B cell (primary cell): ENCODE results near the gene HTATIP2. TPM values are rescaled to one million over a fixed set of nuclear protein-coding genes. Genes with fewer than 3 reads are reported as not detected.

Source experiments
- ATAC-seq: fragments of 200-7000 bp; cut with Tn5 transposase; one replicate; pipeline ENCODE4 v1.10.0; 2021; ENCODE audit warnings: low read depth, mild to moderate bottlenecking, moderate number of reproducible peaks, moderate library complexity
- CTCF ChIA-PET: fragments of 350-600 bp; sonication (Branson Sonifier 250); formaldehyde crosslinking; loops from one replicate; lab custom pipeline; 2021; ENCODE audit warnings: antibody characterized with exemption, inconsistent platforms; lab: Charles Lee
- POLR2A ChIA-PET: fragments of 350-600 bp; sonication (Branson Sonifier 250); formaldehyde crosslinking; loops from one replicate; lab custom pipeline; 2021; ENCODE audit warnings: antibody characterized with exemption; lab: Charles Lee
- DNase-seq: peaks from one replicate; pipeline ENCODE4 v3.0.0; 2013
- H2AFZ ChIP-seq: 2 replicates; pipeline ENCODE4 v1.6.1; 2012; ENCODE audit warnings: mild to moderate bottlenecking, low read depth, low read length; ENCODE audit not compliant: insufficient read depth, poor library complexity, severe bottlenecking
- H3K27ac ChIP-seq, 2 donors: 1 replicate in 1 of 2; 2 replicates in 1 of 2; pipeline ENCODE4 v1.5.1; 2012 to 2013; ENCODE audit warnings: low read length in 2 of 2, mild to moderate bottlenecking in 2 of 2, moderate library complexity in 1 of 2
- H3K27me3 ChIP-seq, 4 experiments: fragments of 200-600 bp in 1 of 4; sonication (generic) in 1 of 4; replicated peaks in 1 of 4; 1 replicate in 2 of 4; 2 replicates in 2 of 4; pipeline versions ENCODE4 v1.6.1 to v1.7.0; 2013 to 2016; ENCODE audit warnings: low read length in 3 of 4, mild to moderate bottlenecking in 2 of 4, mixed read lengths in 1 of 4, moderate library complexity in 1 of 4; ENCODE audit not compliant: insufficient read depth in 4 of 4, control insufficient read depth in 3 of 4; ENCODE audit errors: control extremely low read depth in 1 of 4
- H3K36me3 ChIP-seq, 2 experiments: replicated peaks in 1 of 2; 1 replicate in 1 of 2; 2 replicates in 1 of 2; pipeline versions ENCODE4 v1.6.1 to v1.7.1; 2013; ENCODE audit warnings: low read length in 1 of 2; ENCODE audit not compliant: insufficient read depth in 2 of 2, control insufficient read depth in 1 of 2; ENCODE audit errors: control extremely low read depth in 1 of 2, extremely low read depth in 1 of 2
- H3K4me1 ChIP-seq, 2 donors: fragments of 200-600 bp in 1 of 2; sonication (generic) in 1 of 2; 1 replicate in 1 of 2; 2 replicates in 1 of 2; pipeline versions ENCODE4 v1.5.1 to v1.6.1; 2013 to 2017; ENCODE audit warnings: low read length in 2 of 2; ENCODE audit not compliant: control insufficient read depth in 2 of 2, insufficient read depth in 2 of 2
- H3K4me2 ChIP-seq: replicated peaks from 2 replicates; pipeline ENCODE3; 2012; ENCODE audit warnings: mild to moderate bottlenecking, low read depth, low read length; ENCODE audit not compliant: poor library complexity, severe bottlenecking
- H3K4me3 ChIP-seq, 5 experiments: fragments of 200-600 bp in 1 of 5; sonication (generic) in 1 of 5; 1 replicate in 3 of 5; 2 replicates in 2 of 5; pipeline versions ENCODE4 v1.5.1 to v1.7.0; 2011 to 2016; ENCODE audit warnings: low read length in 4 of 5, mild to moderate bottlenecking in 4 of 5, low read depth in 2 of 5, control low read depth in 1 of 5, moderate library complexity in 1 of 5; ENCODE audit not compliant: insufficient read depth in 1 of 5; ENCODE audit errors: control extremely low read depth in 1 of 5, extremely low read depth in 1 of 5
- H3K79me2 ChIP-seq: fragments of 200-600 bp; sonication (generic); one replicate; pipeline ENCODE4 v1.6.0; 2016; ENCODE audit warnings: low read length; ENCODE audit not compliant: control insufficient read depth, insufficient read depth
- H3K9ac ChIP-seq: fragments of 200-600 bp; sonication (generic); 2 replicates; pipeline ENCODE4 v1.6.1; 2017; ENCODE audit warnings: mild to moderate bottlenecking, low read length, moderate library complexity
- H3K9me3 ChIP-seq, 3 donors: one replicate each; pipeline versions ENCODE4 v1.6.1 to v1.7.1; 2013; ENCODE audit warnings: low read length in 2 of 3; ENCODE audit not compliant: control insufficient read depth in 2 of 3, insufficient read depth in 1 of 3; ENCODE audit errors: control extremely low read depth in 1 of 3
- H4K20me1 ChIP-seq: 2 replicates; pipeline ENCODE4 v1.6.0; 2012; ENCODE audit warnings: mild to moderate bottlenecking, low read length; ENCODE audit not compliant: insufficient read depth, control insufficient read depth, poor library complexity, severe bottlenecking
- H3K27ac Mint-ChIP-seq: one replicate; pipeline ENCODE4 v1.8.0; 2021; ENCODE audit warnings: mixed read lengths
- H3K27me3 Mint-ChIP-seq: one replicate; pipeline ENCODE4 v1.8.0; 2021; ENCODE audit warnings: mixed read lengths
- H3K4me1 Mint-ChIP-seq: one replicate; pipeline ENCODE4 v1.8.0; 2021; ENCODE audit warnings: mixed read lengths
- H3K4me3 Mint-ChIP-seq: one replicate; pipeline ENCODE4 v1.8.0; 2021; ENCODE audit warnings: mixed read lengths
- H3K9me3 Mint-ChIP-seq: one replicate; pipeline ENCODE4 v1.8.0; 2022; ENCODE audit warnings: mixed read lengths; ENCODE audit not compliant: insufficient read depth
- CTCF ChIP-seq: fragments of 200-600 bp; IDR thresholded peaks from one replicate; pipeline ENCODE4 v1.8.0; 2022; ENCODE audit warnings: antibody characterized with exemption, mild to moderate bottlenecking
- EZH2 ChIP-seq: IDR thresholded peaks from 2 replicates; pipeline ENCODE4 v1.6.1; 2012; ENCODE audit warnings: borderline replicate concordance, low read depth, mild to moderate bottlenecking, moderate library complexity, low read length; ENCODE audit not compliant: insufficient read depth, poor library complexity, severe bottlenecking
- WGBS: methylation state at CpG from one replicate; pipeline ENCODE4 v1.1.5; 2013; ENCODE audit warnings: missing lambda C conversion rate; ENCODE audit not compliant: insufficient coverage; 5-methylcytosine and 5-hydroxymethylcytosine counted together
- intact Hi-C: fragments of 100-400 bp; cut with micrococcal nuclease; formaldehyde crosslinking; loops from one replicate; pipeline ENCODE4 v1.10.0; 2022
- polyA plus RNA-seq: library from polyadenylated mRNA; depleted of rRNA; stranded (reverse); fragments of >200 nt; gene quantifications from 2 replicates; pipeline ENCODE4 v1.2.3, GENCODE V29; 2012
- total RNA-seq, 2 donors: library from RNA; stranded (reverse); fragments of 120-200 nt in 1 of 2; gene quantifications; 1 replicate in 1 of 2; 2 replicates in 1 of 2; pipeline versions ENCODE4 v1.2.3 to v1.2.4, GENCODE V29; 2013 to 2022

The HTATIP2 gene
- total and polyA plus RNA-seq, 2 donors (not counting 1 experiment from before 2014, with no cell fraction given) = 18.2 to 31.2 TPM

GRCh38 chr11:20342347-20343141 is 21.0 kb upstream of the HTATIP2 start:
- Histone ChIP-seq H3K4me3 (no peak overlapping the region), H2AFZ (no peak overlapping the region), H3K27me3 (peaks cover 0 to 24% (median 12%) of the 10 kb centered on the region in 4 experiments), H4K20me1 (no peaks in the 10 kb centered on the region), H3K36me3 (no peaks in the 10 kb centered on the region), H3K9me3 (no peaks in the 10 kb centered on the region), H3K27ac (no peak overlapping the region), H3K79me2 (no peaks in the 10 kb centered on the region), H3K4me1 (no peaks in the 10 kb centered on the region), H3K4me2 (no peak overlapping the region), H3K9ac (no peak overlapping the region)
- peaks cover 12% of the 10 kb centered on the region for H3K4me1 Mint-ChIP-seq
- POLR2A ChIA-PET = no interaction called here
- ATAC-seq = no peak
- TF ChIP-seq EZH2 = no peak
- TF ChIP-seq CTCF = no peak
- H3K4me3 Mint-ChIP-seq = no peak overlapping the region
- intact Hi-C loops = no loop called here
- no peak overlapping the region for H3K27ac Mint-ChIP-seq
- no peak for DNase-seq
- WGBS = 49% methylated on average over 23 of the region's 26 CpGs
- H3K27me3 Mint-ChIP-seq = peaks cover 74% of the 10 kb centered on the region
- CTCF ChIA-PET = no interaction called here
- no peaks in the 10 kb centered on the region for H3K9me3 Mint-ChIP-seq

GRCh38 chr11:20351136-20351535 is 12.4 kb upstream of the HTATIP2 start:
- ChIA-PET POLR2A (no interaction called here), CTCF (interaction anchor here (6.7 kb wide), 1 partner anchor 223 kb away, joined by 63 read pairs; no protein-coding TSS in a partner anchor)
- Histone ChIP-seq H3K9ac (no peak overlapping the region), H4K20me1 (no peaks in the 10 kb centered on the region), H3K27me3 (peaks cover 0 to 8% (median 4%) of the 10 kb centered on the region in 4 experiments), H3K4me2 (no peak overlapping the region), H3K36me3 (no peaks in the 10 kb centered on the region), H3K4me1 (no peaks in the 10 kb centered on the region), H2AFZ (no peak overlapping the region), H3K27ac (no peak overlapping the region), H3K9me3 (no peaks in the 10 kb centered on the region), H3K79me2 (no peaks in the 10 kb centered on the region), H3K4me3 (no peak overlapping the region)
- peaks cover 11% of the 10 kb centered on the region for H3K4me1 Mint-ChIP-seq
- peaks cover 24% of the 10 kb centered on the region for H3K27me3 Mint-ChIP-seq
- 84% methylated on average over 4 of the region's 7 CpGs for WGBS
- TF ChIP-seq CTCF (no peak), EZH2 (no peak)
- no peak overlapping the region for H3K4me3 Mint-ChIP-seq
- DNase-seq = no peak
- no peaks in the 10 kb centered on the region for H3K9me3 Mint-ChIP-seq
- intact Hi-C loops = no loop called here
- H3K27ac Mint-ChIP-seq = no peak overlapping the region
- ATAC-seq = no peak
